Transverse colon (tissue), 4 donors: ENCODE measurements around the gene CHRND. TPM values are rescaled to one million over a fixed set of nuclear protein-coding genes. Genes with fewer than 3 reads are reported as not detected.

Source experiments
- DNase-seq: peaks from one replicate; pipeline ENCODE4 v3.0.0-alpha.2; 2019
- H3K27ac ChIP-seq, 4 donors: fragments of 200-600 bp; sonication (generic); 2 replicates each; pipeline ENCODE4 v1.5.1; 2016 to 2018; ENCODE audit warnings: inconsistent platforms in 4 of 4
- H3K27me3 ChIP-seq: fragments of 200-600 bp; sonication (generic); 2 replicates; pipeline ENCODE4 v1.5.1; 2017; ENCODE audit warnings: inconsistent platforms
- H3K36me3 ChIP-seq, 4 donors: fragments of 200-600 bp; sonication (generic); 2 replicates each; pipeline ENCODE4 v1.5.1; 2017 to 2019; ENCODE audit warnings: inconsistent platforms in 4 of 4
- H3K4me1 ChIP-seq, 4 donors: fragments of 200-600 bp; sonication (generic); 2 replicates each; pipeline ENCODE4 v1.5.1; 2017 to 2020; ENCODE audit warnings: inconsistent platforms in 4 of 4
- H3K4me3 ChIP-seq, 4 donors: fragments of 200-600 bp; sonication (generic); 1 replicate in 1 of 4; 2 replicates in 3 of 4; pipeline versions ENCODE4 v1.5.1 to v1.6.1; 2017 to 2019; ENCODE audit warnings: inconsistent platforms in 4 of 4
- H3K9me3 ChIP-seq, 2 donors: fragments of 200-600 bp; sonication (generic); 2 replicates each; pipeline ENCODE4 v1.5.1; 2017 to 2019; ENCODE audit warnings: inconsistent platforms in 2 of 2
- CTCF ChIP-seq, 5 experiments: fragments of 200-600 bp in 3 of 5; fragments of 450-650 bp in 2 of 5; sonication (generic) in 3 of 5; IDR thresholded peaks; 1 replicate in 2 of 5; 2 replicates in 3 of 5; pipeline ENCODE4 v1.5.1; 2016 to 2017; ENCODE audit warnings: antibody characterized with exemption in 5 of 5, inconsistent platforms in 3 of 5, mild to moderate bottlenecking in 2 of 5, moderate library complexity in 1 of 5
- EP300 ChIP-seq: sonication (generic); formaldehyde crosslinking; IDR thresholded peaks from one replicate; pipeline ENCODE4 v1.6.1; 2017; ENCODE audit warnings: antibody characterized with exemption, low read depth
- POLR2A ChIP-seq: fragments of 450-650 bp; IDR thresholded peaks from one replicate; pipeline ENCODE4 v1.6.1; 2016; ENCODE audit warnings: antibody characterized with exemption, mild to moderate bottlenecking, moderate library complexity
- POLR2AphosphoS5 ChIP-seq, 3 donors: sonication (generic); formaldehyde crosslinking; IDR thresholded peaks; one replicate each; pipeline ENCODE4 v1.6.1; 2016; ENCODE audit warnings: antibody characterized with exemption in 3 of 3
- WGBS, 2 donors: methylation state at CpG; one replicate each; pipeline ENCODE4 v1.1.5; 2018; ENCODE audit warnings: low coverage in 1 of 2; 5-methylcytosine and 5-hydroxymethylcytosine counted together
- in situ Hi-C, 4 donors: fragments of 200-750 bp; cut with MboI; loops; one replicate each; pipeline versions ENCODE4 v1.15.0 to v1.15.1; 2017; ENCODE audit warnings: low sequenced_read_pairs in 3 of 4, low pct_ligation_motif_present in 1 of 4, low pct_unique_long_range_greater_than_20kb in 1 of 4
- intact Hi-C: fragments of 100-400 bp; cut with DNase I; formaldehyde crosslinking; loops from one replicate; pipeline ENCODE4 v1.15.1; 2023; ENCODE audit warnings: low total_unique reads
- total RNA-seq, 4 donors: library from RNA; depleted of rRNA; stranded (reverse); fragments of >200 nt; gene quantifications; one replicate each; pipeline ENCODE4 v1.1.0, GENCODE V29; 2016

Gene CHRND
- total RNA-seq, 4 donors from 2014 or later, result not detected

- Histone ChIP-seq H3K4me3 (no peak overlapping the region), H3K4me1 (peaks cover 0 to 17% (median 7%) of the 10 kb centered on the region in 4 donors), H3K27ac (no peak overlapping the region), H3K36me3 (no peaks in the 10 kb centered on the region), H3K27me3 (peaks cover 60% of the 10 kb centered on the region), H3K9me3 (no peaks in the 10 kb centered on the region)
- no peak for DNase-seq
- in situ Hi-C loops, result no loop called here
- intact Hi-C loops, result no loop called here
- 71 to 78% methylated on average over 6 to 9 of the region's 9 CpGs for WGBS, 2 donors
- no peak for TF ChIP-seq CTCF (IDR thresholded peaks at IDR 0.05)
- TF ChIP-seq EP300, result no peak
- no peak for TF ChIP-seq POLR2AphosphoS5 (IDR thresholded peaks at IDR 0.05)
Observed at GRCh38 chr2:232489516-232490220, 36.3 kb upstream of the CHRND start.

GRCh38 chr2:232490221-232491138, 35.5 kb upstream of the CHRND start:
- no peak for DNase-seq
- H3K4me1 ChIP-seq, result peaks cover 0 to 17% (median 7%) of the 10 kb centered on the region in 4 donors
- intact Hi-C loops (no loop called here), in situ Hi-C loops (no loop called here)
- H3K4me3 ChIP-seq, result no peak overlapping the region
- H3K27ac ChIP-seq, result no peak overlapping the region
- peaks cover 52% of the 10 kb centered on the region for H3K27me3 ChIP-seq
- TF ChIP-seq EP300 (no peak), POLR2AphosphoS5 (IDR thresholded peaks at IDR 0.05) (no peak), POLR2A (no peak), CTCF (IDR thresholded peaks at IDR 0.05) (no peak)
- H3K36me3 ChIP-seq, result no peaks in the 10 kb centered on the region
- no peaks in the 10 kb centered on the region for H3K9me3 ChIP-seq
- WGBS, 2 donors, result 84 to 94% methylated on average over 6 to 23 of the region's 30 CpGs

GRCh38 chr2:232491139-232491780, 34.7 kb upstream of the CHRND start:
- Histone ChIP-seq H3K4me1 (peaks cover 0 to 10% (median 7%) of the 10 kb centered on the region in 4 donors), H3K27me3 (peaks cover 44% of the 10 kb centered on the region), H3K36me3 (no peaks in the 10 kb centered on the region), H3K4me3 (no peak overlapping the region), H3K27ac (no peak overlapping the region), H3K9me3 (no peaks in the 10 kb centered on the region)
- intact Hi-C loops, result no loop called here
- in situ Hi-C loops, result no loop called here
- TF ChIP-seq CTCF (IDR thresholded peaks at IDR 0.05) (no peak), POLR2AphosphoS5 (IDR thresholded peaks at IDR 0.05) (no peak), POLR2A (no peak), EP300 (no peak)
- WGBS, 2 donors, result 85 to 88% methylated on average over 3 to 12 of the region's 12 CpGs
- DNase-seq, result no peak
